ENCODE measurements around the gene STPG3. TPM values are rescaled to one million over a fixed set of nuclear protein-coding genes. Genes with fewer than 3 reads are reported as not detected.

Gene STPG3
- total and polyA plus RNA-seq, 2 of the 13 experiments (the other 11 are each of a cell fraction or from before 2014, with no cell fraction given) = not detected

- TF ChIP-seq BCL3 (CRISPR knock-in tag; IDR thresholded peaks at IDR 0.05) (no peak; the same call in 1 of the 2 replicates), AHR (CRISPR knock-in tag; IDR thresholded peaks at IDR 0.05) (no peak), TARDBP (CRISPR knock-in tag; IDR thresholded peaks at IDR 0.05) (no peak), YY1 (IDR thresholded peaks at IDR 0.05; ENCODE audit: insufficient read depth, insufficient replicate concordance, low read depth, low read length) (no peak), PHF21A (CRISPR knock-in tag; IDR thresholded peaks at IDR 0.05) (no peak; the same call in 1 of the 2 replicates), TEAD3 (CRISPR knock-in tag; optimal IDR thresholded peaks at IDR 0.05; ENCODE audit: borderline replicate concordance) (no peak), HIC2 (CRISPR knock-in tag; IDR thresholded peaks at IDR 0.05; ENCODE audit: low read depth) (no peak), JUND (CRISPR knock-in tag; IDR thresholded peaks at IDR 0.05) (no peak), ZNF7 (CRISPR knock-in tag; IDR thresholded peaks at IDR 0.05) (no peak), TFAP4 (IDR thresholded peaks at IDR 0.05; ENCODE audit: borderline replicate concordance, low read depth) (no peak), ZSCAN9 (CRISPR knock-in tag; IDR thresholded peaks at IDR 0.05; ENCODE audit: borderline replicate concordance) (no peak), PHF8 (CRISPR knock-in tag; IDR thresholded peaks at IDR 0.05) (peak; percentile 42; the same call in 1 of the 2 replicates), TBP (CRISPR knock-in tag; IDR thresholded peaks at IDR 0.05) (no peak), NR2F6 (IDR thresholded peaks at IDR 0.05) (no peak), NR2F6 (CRISPR knock-in tag; IDR thresholded peaks at IDR 0.05) (no peak), KAT7 (CRISPR knock-in tag; IDR thresholded peaks at IDR 0.05; ENCODE audit: borderline replicate concordance) (no peak), ZNF253 (CRISPR knock-in tag; IDR thresholded peaks at IDR 0.05; ENCODE audit: borderline replicate concordance) (0 out of 2 replicates have a peak, but pooled peaks have one; percentile 26), GTF3A (CRISPR knock-in tag; conservative IDR thresholded peaks at IDR 0.05) (0 out of 2 replicates have a peak, but pooled peaks have one; percentile 38), HNRNPK (IDR thresholded peaks at IDR 0.05; ENCODE audit: low read depth, low read length, poor library complexity, severe bottlenecking) (no peak), CEBPB (IDR thresholded peaks at IDR 0.05; ENCODE audit: borderline replicate concordance, low read depth, low read length) (no peak), ZNF788 (CRISPR knock-in tag; IDR thresholded peaks at IDR 0.05; ENCODE audit: borderline replicate concordance) (no peak), GMEB1 (CRISPR knock-in tag; IDR thresholded peaks at IDR 0.05; ENCODE audit: borderline replicate concordance) (no peak), ZSCAN21 (CRISPR knock-in tag; IDR thresholded peaks at IDR 0.05; ENCODE audit: borderline replicate concordance) (no peak), SAFB2 (CRISPR knock-in tag; IDR thresholded peaks at IDR 0.05; ENCODE audit: borderline replicate concordance, low read depth) (no peak), FOXO4 (CRISPR knock-in tag; conservative IDR thresholded peaks at IDR 0.05) (no peak)
Measured at GRCh38 chr9:137294681-137295237, 43.7 kb downstream of the STPG3 start (continued).

Data from HepG2 (cell line).